Thyroid gland (tissue), 4 donors: ENCODE measurements around the gene LAMA4.

ENCODE experiments used
- CTCF ChIP-seq, 6 experiments: fragments of 200-600 bp in 3 of 6; fragments of 450-650 bp in 3 of 6; sonication (generic) in 3 of 6; IDR thresholded peaks; one replicate each; pipeline ENCODE4 v1.5.1; 2016 to 2019; ENCODE audit warnings: antibody characterized with exemption in 6 of 6, mild to moderate bottlenecking in 2 of 6, inconsistent platforms in 1 of 6, moderate library complexity in 1 of 6
- POLR2A ChIP-seq, 2 donors: fragments of 450-650 bp; IDR thresholded peaks; one replicate each; pipeline ENCODE4 v1.6.1; 2017; ENCODE audit warnings: antibody characterized with exemption in 2 of 2, mild to moderate bottlenecking in 2 of 2, moderate library complexity in 1 of 2

- TF ChIP-seq POLR2A (IDR thresholded peaks at IDR 0.05) (no peak), CTCF (IDR thresholded peaks at IDR 0.05) (no peak)
These were observed 56.7 kb downstream of the LAMA4 start for GRCh38 chr6:112197636-112198035.
